ENCODE measurements around the gene PPARD. TPM values are rescaled to one million over a fixed set of nuclear protein-coding genes. Genes with fewer than 3 reads are reported as not detected.

PPARD gene
- total RNA-seq, 4 donors from 2014 or later = 10.3 to 16.0 (median 13.3) TPM

GRCh38 chr6:35457907-35458306 lies 115.5 kb downstream of the PPARD start:
- WGBS, 2 donors (ENCODE audit: low coverage in 1 of 2) = 79 to 94% methylated on average over 3 to 4 of the region's 4 CpGs
- no peaks in the 10 kb centered on the region for H3K9me3 ChIP-seq
- H3K36me3 ChIP-seq = peaks cover 0 to 69% of the 10 kb centered on the region in 2 donors
- peaks cover 0 to 20% (median 3%) of the 10 kb centered on the region in 3 donors for H3K4me1 ChIP-seq
- H3K27ac ChIP-seq = no peak overlapping the region
- no peaks in the 10 kb centered on the region for H3K27me3 ChIP-seq
- no peak for ATAC-seq
- no peak overlapping the region for H3K4me3 ChIP-seq
- TF ChIP-seq CTCF (IDR thresholded peaks at IDR 0.05) (no peak), POLR2AphosphoS5 (IDR thresholded peaks at IDR 0.05) (no peak), POLR2A (IDR thresholded peaks at IDR 0.05) (no peak), EP300 (IDR thresholded peaks at IDR 0.05) (no peak)

GRCh38 chr6:35461270-35461669 lies 118.9 kb downstream of the PPARD start:
- H3K9me3 ChIP-seq = no peaks in the 10 kb centered on the region
- no peak overlapping the region for H3K27ac ChIP-seq
- no peaks in the 10 kb centered on the region for H3K4me1 ChIP-seq
- no peak for TF ChIP-seq POLR2A (IDR thresholded peaks at IDR 0.05)
- TF ChIP-seq POLR2AphosphoS5 (IDR thresholded peaks at IDR 0.05) = no peak
- TF ChIP-seq EP300 (IDR thresholded peaks at IDR 0.05) = no peak
- TF ChIP-seq CTCF (IDR thresholded peaks at IDR 0.05) = no peak
- H3K4me3 ChIP-seq = no peak overlapping the region
- H3K36me3 ChIP-seq = peaks cover 0 to 66% of the 10 kb centered on the region in 2 donors
- H3K27me3 ChIP-seq = no peaks in the 10 kb centered on the region
- ATAC-seq = no peak
- 72 to 88% methylated on average over 3 of the region's 3 CpGs for WGBS, 2 donors (ENCODE audit: low coverage in 1 of 2)

GRCh38 chr6:35463292-35463691 lies 120.9 kb downstream of the PPARD start:
- peaks cover 0 to 7% (median 5%) of the 10 kb centered on the region in 3 donors for H3K4me1 ChIP-seq
- H3K27me3 ChIP-seq = no peaks in the 10 kb centered on the region
- peaks cover 0 to 52% of the 10 kb centered on the region in 2 donors for H3K36me3 ChIP-seq
- no peak overlapping the region for H3K4me3 ChIP-seq
- ATAC-seq = no peak
- no peak for TF ChIP-seq CTCF (IDR thresholded peaks at IDR 0.05)
- no peak for TF ChIP-seq POLR2A (IDR thresholded peaks at IDR 0.05)
- TF ChIP-seq POLR2AphosphoS5 (IDR thresholded peaks at IDR 0.05) = no peak
- no peak for TF ChIP-seq EP300 (IDR thresholded peaks at IDR 0.05)
- H3K27ac ChIP-seq = no peak overlapping the region
- H3K9me3 ChIP-seq = no peaks in the 10 kb centered on the region
- 80 to 83% methylated on average over 4 of the region's 4 CpGs for WGBS, 2 donors (ENCODE audit: low coverage in 1 of 2)

- H3K9me3 ChIP-seq = no peaks in the 10 kb centered on the region
- H3K27ac ChIP-seq = no peak overlapping the region
- H3K4me1 ChIP-seq = peaks cover 0 to 31% (median 5%) of the 10 kb centered on the region in 3 donors
- no peak overlapping the region for H3K4me3 ChIP-seq
- peaks cover 0 to 40% of the 10 kb centered on the region in 2 donors for H3K36me3 ChIP-seq
- no peaks in the 10 kb centered on the region for H3K27me3 ChIP-seq
- no peak for TF ChIP-seq POLR2A (IDR thresholded peaks at IDR 0.05)
- no peak for TF ChIP-seq POLR2AphosphoS5 (IDR thresholded peaks at IDR 0.05)
- TF ChIP-seq EP300 (IDR thresholded peaks at IDR 0.05) = no peak
- TF ChIP-seq CTCF (IDR thresholded peaks at IDR 0.05) = no peak
- no peak for ATAC-seq
- 91 to 100% methylated on average over 1 of the region's 1 CpG for WGBS, 2 donors (ENCODE audit: low coverage in 1 of 2)
Measured at GRCh38 chr6:35465646-35466045, 123.3 kb downstream of the PPARD start.

- H3K4me1 ChIP-seq = peaks cover 0 to 58% (median 5%) of the 10 kb centered on the region in 3 donors
- peak within 1 kb of the TSS; percentile 66 to 94 (median 88) for H3K27ac ChIP-seq
- 0% methylated on average over 2 to 4 of the region's 86 CpGs for WGBS, 2 donors (ENCODE audit: low coverage in 1 of 2)
- TF ChIP-seq EP300 (IDR thresholded peaks at IDR 0.05) = no peak
- peak in 3 of 4 experiments; percentile 97 to 99 (median 98) for TF ChIP-seq CTCF (IDR thresholded peaks at IDR 0.05)
- TF ChIP-seq POLR2A (IDR thresholded peaks at IDR 0.05) = peak; percentile 93
- TF ChIP-seq POLR2AphosphoS5 (IDR thresholded peaks at IDR 0.05) = peak; percentile 99
- no peaks in the 10 kb centered on the region for H3K9me3 ChIP-seq
- peak within 1 kb of the TSS; percentile 49 to 73 for H3K4me3 ChIP-seq
- peaks cover 0 to 46% of the 10 kb centered on the region in 2 donors for H3K36me3 ChIP-seq
- ATAC-seq = peak; percentile 93
- H3K27me3 ChIP-seq = no peaks in the 10 kb centered on the region
Measured at GRCh38 chr6:35468181-35468979, 126.0 kb downstream of the PPARD start, which contains the start of gene RPL10A. Gene RPL10A, plus strand, starts transcription at chr6:35468401. Its CDS starts 34 bp downstream, at chr6:35468435.

Measured in gastroesophageal sphincter (tissue), 4 donors.